ENCODE measurements around the gene LYRM1.

GRCh38 chr16:20954574-20954973, 54.0 kb downstream of the LYRM1 start:
- TF ChIP-seq CTCF (IDR thresholded peaks at IDR 0.05) (no peak), POLR2A (IDR thresholded peaks at IDR 0.05) (no peak)

Measured in breast epithelium (tissue), 3 donors.